OCI-LY7 (cell line): ENCODE data around the gene BACE1. TPM values are rescaled to one million over a fixed set of nuclear protein-coding genes. Genes with fewer than 3 reads are reported as not detected.

Source experiments
- BruUV-seq: library from RNA; stranded (reverse); fragments of 400-500 nt; replicated peaks from 2 replicates; lab custom pipeline; 2021; lab: Mats Ljungman, UMichigan
- CTCF ChIA-PET: fragments of 300-600 bp; sonication (Branson Sonifier 250); formaldehyde crosslinking; loops from one replicate; lab custom pipeline; 2022; ENCODE audit warnings: antibody characterized with exemption; ENCODE audit not compliant: unreplicated experiment; lab: Charles Lee
- POLR2A ChIA-PET: fragments of 300-600 bp; sonication (Branson Sonifier 250); formaldehyde crosslinking; loops from one replicate; lab custom pipeline; 2022; ENCODE audit warnings: antibody characterized with exemption; lab: Charles Lee
- DNase-seq: peaks from one replicate; pipeline ENCODE4 v3.0.0-alpha.2; 2015; ENCODE audit warnings: low spot score
- H2AFZ ChIP-seq: fragments of 200-600 bp; sonication (generic), shearing (Covaris generic); 2 replicates; pipeline ENCODE4 v1.6.1; 2014; ENCODE audit warnings: mild to moderate bottlenecking, antibody characterized with exemption, low read length, moderate library complexity
- H3K27ac ChIP-seq: fragments of 200-600 bp; sonication (generic); 2 replicates; pipeline ENCODE4 v1.5.1; 2014; ENCODE audit warnings: mixed run types, low read depth, mild to moderate bottlenecking, moderate library complexity, low read length, inconsistent platforms; ENCODE audit not compliant: poor library complexity, severe bottlenecking
- H3K36me3 ChIP-seq: fragments of 200-600 bp; sonication (generic); 2 replicates; pipeline ENCODE4 v1.6.1; 2014; ENCODE audit warnings: mild to moderate bottlenecking, antibody characterized with exemption, low read length, moderate library complexity, mixed read lengths; ENCODE audit not compliant: insufficient read depth
- H3K4me1 ChIP-seq: fragments of 200-600 bp; sonication (generic); 2 replicates; pipeline ENCODE4 v1.5.1; 2014; ENCODE audit warnings: mild to moderate bottlenecking, low read length; ENCODE audit not compliant: insufficient read depth, poor library complexity, severe bottlenecking
- H3K4me2 ChIP-seq: fragments of 200-600 bp; sonication (generic); 2 replicates; pipeline ENCODE4 v1.6.1; 2014; ENCODE audit warnings: mild to moderate bottlenecking, low read length
- H3K4me3 ChIP-seq: fragments of 200-600 bp; sonication (generic); 2 replicates; pipeline ENCODE4 v1.5.1; 2014; ENCODE audit warnings: mild to moderate bottlenecking, low read depth, low read length; ENCODE audit not compliant: poor library complexity, severe bottlenecking
- H3K79me2 ChIP-seq: fragments of 200-600 bp; sonication (generic); 2 replicates; pipeline ENCODE4 v1.6.1; 2016; ENCODE audit warnings: low read depth, mild to moderate bottlenecking, low read length, moderate library complexity, mixed read lengths; ENCODE audit not compliant: insufficient read depth
- H3K9me2 ChIP-seq: fragments of 200-600 bp; sonication (generic); 2 replicates; pipeline ENCODE4 v1.6.1; 2016; ENCODE audit warnings: mild to moderate bottlenecking, low read length, mixed read lengths; ENCODE audit not compliant: insufficient read depth
- H3K9me3 ChIP-seq: fragments of 200-600 bp; sonication (generic); 2 replicates; pipeline ENCODE4 v1.6.1; 2014; ENCODE audit warnings: mild to moderate bottlenecking, mixed run types, low read length, mixed read lengths
- H4K20me1 ChIP-seq: fragments of 200-600 bp; sonication (generic); 2 replicates; pipeline ENCODE4 v1.6.1; 2014; ENCODE audit warnings: mild to moderate bottlenecking, antibody characterized with exemption, low read length, moderate library complexity, mixed read lengths; ENCODE audit not compliant: insufficient read depth
- CTCF ChIP-seq: fragments of 200-600 bp; sonication (generic); conservative IDR thresholded peaks from 2 replicates; pipeline ENCODE4 v1.5.1; 2014; ENCODE audit warnings: mild to moderate bottlenecking, antibody characterized with exemption, low read length, moderate library complexity, mixed read lengths
- EZH2phosphoT487 ChIP-seq: fragments of 200-600 bp; sonication (generic); IDR thresholded peaks from 2 replicates; pipeline ENCODE4 v1.6.1; 2018; ENCODE audit warnings: low read depth, borderline replicate concordance, mild to moderate bottlenecking, mixed run types, antibody characterized with exemption, low read length, moderate library complexity, mixed read lengths
- intact Hi-C: fragments of 100-400 bp; cut with micrococcal nuclease; formaldehyde crosslinking; loops from one replicate; pipeline ENCODE4 v1.10.0; 2022; ENCODE audit not compliant: unreplicated experiment
- total RNA-seq, 2 experiments: library from RNA; depleted of rRNA in 1 of 2; stranded (reverse); fragments of >200 nt in 1 of 2; shearing (Covaris generic) in 1 of 2; gene quantifications; 2 replicates each; pipeline ENCODE4 v1.2.3, GENCODE V29; 2014 to 2022

Gene BACE1
- total RNA-seq, 2 experiments from 2014 or later: not detected

DNA sequence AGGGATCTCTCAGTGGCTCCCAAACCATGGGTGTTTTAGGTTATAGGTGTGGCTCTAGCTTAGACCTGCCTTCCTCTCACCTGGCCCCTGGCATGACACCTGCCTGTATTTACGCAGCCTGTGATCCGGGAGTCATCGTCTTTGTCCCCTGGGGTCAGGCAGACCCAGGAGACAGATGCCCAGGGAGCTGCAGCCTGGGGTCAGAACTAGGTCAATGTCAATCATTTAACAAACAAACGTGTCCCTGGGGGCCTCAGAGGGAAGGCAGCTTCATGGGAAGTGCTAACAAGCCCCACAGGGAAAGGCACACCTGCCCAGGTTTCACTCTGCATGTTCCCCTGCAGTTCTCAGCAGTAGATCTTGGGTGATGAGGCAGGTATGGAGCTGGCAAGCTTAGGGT, 13.0 kb downstream of the BACE1 start:
- DNase-seq: no peak
- no peaks in the 10 kb centered on the region for H3K9me2 ChIP-seq
- ChIA-PET POLR2A (interaction anchor here (0.8 kb wide), 1 partner anchor 64 kb away, joined by 4 read pairs; no protein-coding TSS in a partner anchor), CTCF (no interaction called here)
- no peaks in the 10 kb centered on the region for H3K36me3 ChIP-seq
- no peak overlapping the region for H3K4me2 ChIP-seq
- no peaks in the 10 kb centered on the region for H3K4me1 ChIP-seq
- H3K79me2 ChIP-seq: no peaks in the 10 kb centered on the region
- no peak overlapping the region for H2AFZ ChIP-seq
- H3K27ac ChIP-seq: no peak overlapping the region
- intact Hi-C loops: no loop called here
- no peaks in the 10 kb centered on the region for H4K20me1 ChIP-seq
- TF ChIP-seq CTCF (no peak), EZH2phosphoT487 (no peak)
- BruUV-seq: no TSS peak
- no peak overlapping the region for H3K4me3 ChIP-seq
- no peaks in the 10 kb centered on the region for H3K9me3 ChIP-seq

DNA sequence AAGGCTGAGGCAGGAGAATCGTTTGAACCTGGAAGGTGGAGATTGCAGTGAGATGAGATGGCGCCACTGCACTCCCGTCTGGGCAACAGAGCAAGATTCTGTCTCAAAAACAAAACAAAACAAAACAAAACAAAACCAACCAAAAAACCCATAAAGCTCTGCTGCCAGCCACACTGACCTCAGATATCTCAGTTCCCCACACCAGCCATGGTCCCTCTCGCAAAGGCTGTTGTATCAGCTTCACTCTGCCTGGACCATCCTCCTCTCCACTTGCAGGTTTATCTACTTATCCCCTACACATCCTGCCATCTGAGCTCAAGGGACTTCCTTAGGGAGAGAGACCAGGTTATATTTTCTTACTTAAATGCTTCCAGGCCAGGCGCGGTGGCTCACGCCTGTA, 13.8 kb downstream of the BACE1 start:
- H4K20me1 ChIP-seq: no peaks in the 10 kb centered on the region
- POLR2A ChIA-PET: no interaction called here
- H3K36me3 ChIP-seq: no peaks in the 10 kb centered on the region
- no peak overlapping the region for H2AFZ ChIP-seq
- BruUV-seq: no TSS peak
- no peak overlapping the region for H3K27ac ChIP-seq
- CTCF ChIA-PET: no interaction called here
- no peaks in the 10 kb centered on the region for H3K4me1 ChIP-seq
- H3K79me2 ChIP-seq: no peaks in the 10 kb centered on the region
- intact Hi-C loops: no loop called here
- no peak for TF ChIP-seq EZH2phosphoT487
- TF ChIP-seq CTCF: no peak
- no peak overlapping the region for H3K4me2 ChIP-seq
- DNase-seq: no peak
- H3K4me3 ChIP-seq: no peak overlapping the region
- H3K9me2 ChIP-seq: no peaks in the 10 kb centered on the region
- no peaks in the 10 kb centered on the region for H3K9me3 ChIP-seq

DNA sequence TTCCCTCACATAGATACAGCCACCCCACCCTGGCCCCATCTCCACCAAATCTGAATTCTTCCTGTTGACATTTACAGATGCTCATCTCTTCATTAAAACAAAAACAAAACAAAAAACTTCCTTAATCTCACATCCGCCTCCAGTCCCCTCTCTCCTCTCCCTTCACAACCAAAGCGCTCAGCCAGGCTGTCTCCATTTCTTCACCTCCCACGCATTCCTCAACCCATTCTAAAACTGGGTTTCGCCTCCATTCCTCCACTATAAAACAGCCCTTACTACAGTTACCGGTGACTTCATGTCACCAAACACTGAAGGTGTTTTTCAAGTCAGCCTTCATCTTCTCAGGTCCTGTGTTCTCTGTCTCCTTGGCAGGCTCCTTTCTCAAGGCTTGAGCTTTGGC, 15.3 kb downstream of the BACE1 start:
- H3K4me2 ChIP-seq: no peak overlapping the region

More for the DNA sequence above, 15.3 kb downstream of the BACE1 start:
- no peaks in the 10 kb centered on the region for H3K9me3 ChIP-seq
- intact Hi-C loops: no loop called here
- no TSS peak for BruUV-seq
- H3K4me3 ChIP-seq: no peak overlapping the region
- H3K27ac ChIP-seq: no peak overlapping the region
- no peak for DNase-seq
- H3K79me2 ChIP-seq: no peaks in the 10 kb centered on the region
- ChIA-PET POLR2A (no interaction called here), CTCF (no interaction called here)
- no peaks in the 10 kb centered on the region for H4K20me1 ChIP-seq
- no peaks in the 10 kb centered on the region for H3K36me3 ChIP-seq
- H3K9me2 ChIP-seq: no peaks in the 10 kb centered on the region
- TF ChIP-seq EZH2phosphoT487 (no peak), CTCF (no peak)
- no peak overlapping the region for H2AFZ ChIP-seq
- no peaks in the 10 kb centered on the region for H3K4me1 ChIP-seq
